Measurements from ENCODE around the gene LRRC75A.

The LRRC75A gene

DNA sequence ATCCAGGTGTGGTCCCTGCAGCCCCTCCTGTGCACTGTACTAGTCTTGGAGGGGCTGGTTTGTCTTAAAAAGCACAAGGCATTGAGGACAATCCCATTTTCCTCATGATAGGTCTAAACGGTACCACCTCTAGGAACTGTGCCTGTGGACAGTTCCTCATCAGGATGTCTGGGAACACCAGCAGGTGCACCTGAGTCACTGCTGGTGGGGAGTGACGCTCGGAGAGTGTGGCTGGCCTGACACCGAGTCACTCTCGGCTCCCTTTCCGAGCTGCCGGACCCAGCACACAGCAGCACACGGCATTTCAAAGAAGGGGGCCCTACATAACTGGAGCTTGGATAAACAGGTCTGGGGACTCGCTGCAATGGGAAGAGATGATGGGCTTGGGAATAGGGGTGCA is 25.6 kb downstream of the LRRC75A start:
- no peak overlapping the region for H3K4me3 ChIP-seq (ENCODE audit: low read depth, low read length)
- POLR2A ChIA-PET, result no interaction called here
- TF ChIP-seq, protein P1, sequence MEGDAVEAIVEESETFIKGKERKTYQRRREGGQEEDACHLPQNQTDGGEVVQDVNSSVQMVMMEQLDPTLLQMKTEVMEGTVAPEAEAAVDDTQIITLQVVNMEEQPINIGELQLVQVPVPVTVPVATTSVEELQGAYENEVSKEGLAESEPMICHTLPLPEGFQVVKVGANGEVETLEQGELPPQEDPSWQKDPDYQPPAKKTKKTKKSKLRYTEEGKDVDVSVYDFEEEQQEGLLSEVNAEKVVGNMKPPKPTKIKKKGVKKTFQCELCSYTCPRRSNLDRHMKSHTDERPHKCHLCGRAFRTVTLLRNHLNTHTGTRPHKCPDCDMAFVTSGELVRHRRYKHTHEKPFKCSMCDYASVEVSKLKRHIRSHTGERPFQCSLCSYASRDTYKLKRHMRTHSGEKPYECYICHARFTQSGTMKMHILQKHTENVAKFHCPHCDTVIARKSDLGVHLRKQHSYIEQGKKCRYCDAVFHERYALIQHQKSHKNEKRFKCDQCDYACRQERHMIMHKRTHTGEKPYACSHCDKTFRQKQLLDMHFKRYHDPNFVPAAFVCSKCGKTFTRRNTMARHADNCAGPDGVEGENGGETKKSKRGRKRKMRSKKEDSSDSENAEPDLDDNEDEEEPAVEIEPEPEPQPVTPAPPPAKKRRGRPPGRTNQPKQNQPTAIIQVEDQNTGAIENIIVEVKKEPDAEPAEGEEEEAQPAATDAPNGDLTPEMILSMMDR (IDR thresholded peaks at IDR 0.05; ENCODE audit: insufficient read depth, low read length, missing control alignments), result no peak
- DNase-seq (ENCODE audit: low read depth, low spot score), result no peak
- CTCF ChIA-PET, result interaction anchor here (1.6 to 2.0 kb wide), 3 partner anchors 13 to 55 kb away, joined by 6 to 9 read pairs (median 8); no protein-coding TSS in a partner anchor

DNA sequence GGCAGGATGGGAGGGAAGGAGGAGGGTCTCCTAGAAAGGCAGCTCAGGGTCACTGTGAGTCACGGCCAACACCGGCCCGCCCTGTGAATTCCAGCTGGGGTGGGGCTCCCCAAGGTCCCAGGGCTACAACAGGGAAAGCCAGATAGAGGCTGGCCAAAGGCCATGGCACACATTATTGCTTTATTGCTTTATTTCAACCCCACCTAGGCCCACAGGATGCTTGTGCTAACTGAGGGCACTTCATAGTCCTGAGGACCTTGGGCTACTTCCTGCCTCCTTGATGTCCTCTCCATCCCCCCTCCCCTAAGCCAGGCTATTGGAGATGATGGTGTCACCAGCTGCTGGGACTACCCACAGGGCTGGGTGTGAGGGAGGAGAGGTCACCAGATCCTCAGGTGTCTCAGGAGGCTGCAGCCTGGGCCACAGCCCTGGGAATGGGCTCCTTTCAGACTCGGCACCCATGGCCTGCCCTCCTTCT is 26.1 kb downstream of the LRRC75A start:
- TF ChIP-seq, protein P1 (IDR thresholded peaks at IDR 0.05; ENCODE audit: insufficient read depth, low read length, missing control alignments), result no peak
- no peak for DNase-seq (ENCODE audit: low read depth, low spot score)
- POLR2A ChIA-PET, result no interaction called here
- no peak overlapping the region for H3K4me3 ChIP-seq (ENCODE audit: low read depth, low read length)
- CTCF ChIA-PET, result interaction anchor here (1.6 to 2.0 kb wide), 3 partner anchors 11 to 56 kb away, joined by 5 to 9 read pairs (median 8); no protein-coding TSS in a partner anchor

GRCh38 chr17:16465052-16465312 is 27.0 kb downstream of the LRRC75A start:
- TF ChIP-seq, protein P1 (IDR thresholded peaks at IDR 0.05; ENCODE audit: insufficient read depth, low read length, missing control alignments), result no peak
- no peak overlapping the region for H3K4me3 ChIP-seq (ENCODE audit: low read depth, low read length)
- CTCF ChIA-PET, result interaction anchor here (0.6 to 4.9 kb wide), 4 partner anchors 12 to 57 kb away, joined by 3 to 59 read pairs (median 7); no protein-coding TSS in a partner anchor
- DNase-seq (ENCODE audit: low read depth, low spot score), result no peak
- POLR2A ChIA-PET, result interaction anchor here (1.0 to 1.5 kb wide), 2 partner anchors 23 to 57 kb away, joined by 3 read pairs; no protein-coding TSS in a partner anchor

- TF ChIP-seq, protein P1 (IDR thresholded peaks at IDR 0.05; ENCODE audit: insufficient read depth, low read length, missing control alignments), result no peak
- H3K4me3 ChIP-seq (ENCODE audit: low read depth, low read length), result no peak overlapping the region
- ChIA-PET POLR2A (interaction anchor here (1.0 to 1.5 kb wide), 2 partner anchors 23 to 57 kb away, joined by 3 read pairs; no protein-coding TSS in a partner anchor), CTCF (interaction anchor here (0.6 to 7.5 kb wide), 5 partner anchors 12 to 56 kb away, joined by 3 to 88 read pairs (median 5); no protein-coding TSS in a partner anchor)
- no peak for DNase-seq (ENCODE audit: low read depth, low spot score)
Measured at GRCh38 chr17:16464303-16465051, 27.5 kb downstream of the LRRC75A start.

- TF ChIP-seq, protein P1 (IDR thresholded peaks at IDR 0.05; ENCODE audit: insufficient read depth, low read length, missing control alignments), result peak; percentile 59
- no peak for DNase-seq (ENCODE audit: low read depth, low spot score)
- CTCF ChIA-PET, result interaction anchor here (0.8 to 7.5 kb wide), 7 partner anchors 12 to 126 kb away, joined by 3 to 88 read pairs (median 3); no protein-coding TSS in a partner anchor
- H3K4me3 ChIP-seq (ENCODE audit: low read depth, low read length), result no peak overlapping the region
- POLR2A ChIA-PET, result interaction anchor here (1.5 kb wide), 1 partner anchor 22 kb away, joined by 3 read pairs; no protein-coding TSS in a partner anchor
Measured at GRCh38 chr17:16463358-16464302, 28.4 kb downstream of the LRRC75A start.
